ENCODE data around the gene USP49. TPM values are rescaled to one million over a fixed set of nuclear protein-coding genes. Genes with fewer than 3 reads are reported as not detected.

Gene USP49
- total RNA-seq, 1 experiment from 2014 or later, result 7.0 TPM

DNA sequence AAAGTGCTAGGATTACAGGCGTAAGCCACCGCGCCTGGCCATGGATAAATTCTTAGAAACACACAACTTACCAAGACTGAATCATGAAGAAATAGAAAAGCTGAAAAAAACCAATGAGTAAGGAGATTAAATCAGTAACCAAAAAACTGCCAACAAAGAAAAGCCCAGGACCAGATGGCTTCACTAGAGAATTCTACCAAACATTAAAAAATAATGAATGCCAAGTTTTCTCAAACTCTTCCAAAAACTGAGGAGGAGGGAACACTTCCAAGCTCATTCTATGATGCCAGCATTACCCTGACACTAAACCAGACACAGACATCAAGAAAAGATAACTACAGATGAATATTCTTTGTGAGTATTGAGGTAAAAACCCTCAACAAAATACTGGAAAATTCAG is 44.3 kb downstream of the USP49 start:
- Mint-ChIP-seq H3K4me3 (ENCODE audit: low read depth, unreplicated experiment) (no peak overlapping the region), H3K4me1 (ENCODE audit: low read depth, unreplicated experiment) (peaks cover 14% of the 10 kb centered on the region), H3K9me3 (ENCODE audit: low read depth, unreplicated experiment) (no peaks in the 10 kb centered on the region), H3K27me3 (ENCODE audit: unreplicated experiment) (no peaks in the 10 kb centered on the region), H3K36me3 (ENCODE audit: insufficient read depth, unreplicated experiment) (no peaks in the 10 kb centered on the region), H3K27ac (ENCODE audit: unreplicated experiment) (no peak overlapping the region)
- TF ChIP-seq, protein P1, sequence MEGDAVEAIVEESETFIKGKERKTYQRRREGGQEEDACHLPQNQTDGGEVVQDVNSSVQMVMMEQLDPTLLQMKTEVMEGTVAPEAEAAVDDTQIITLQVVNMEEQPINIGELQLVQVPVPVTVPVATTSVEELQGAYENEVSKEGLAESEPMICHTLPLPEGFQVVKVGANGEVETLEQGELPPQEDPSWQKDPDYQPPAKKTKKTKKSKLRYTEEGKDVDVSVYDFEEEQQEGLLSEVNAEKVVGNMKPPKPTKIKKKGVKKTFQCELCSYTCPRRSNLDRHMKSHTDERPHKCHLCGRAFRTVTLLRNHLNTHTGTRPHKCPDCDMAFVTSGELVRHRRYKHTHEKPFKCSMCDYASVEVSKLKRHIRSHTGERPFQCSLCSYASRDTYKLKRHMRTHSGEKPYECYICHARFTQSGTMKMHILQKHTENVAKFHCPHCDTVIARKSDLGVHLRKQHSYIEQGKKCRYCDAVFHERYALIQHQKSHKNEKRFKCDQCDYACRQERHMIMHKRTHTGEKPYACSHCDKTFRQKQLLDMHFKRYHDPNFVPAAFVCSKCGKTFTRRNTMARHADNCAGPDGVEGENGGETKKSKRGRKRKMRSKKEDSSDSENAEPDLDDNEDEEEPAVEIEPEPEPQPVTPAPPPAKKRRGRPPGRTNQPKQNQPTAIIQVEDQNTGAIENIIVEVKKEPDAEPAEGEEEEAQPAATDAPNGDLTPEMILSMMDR (IDR thresholded peaks at IDR 0.05; ENCODE audit: unreplicated experiment), result no peak
- intact Hi-C loops (cut with micrococcal nuclease; ENCODE audit: unreplicated experiment), result no loop called here
- DNase-seq, result no peak
- no TSS peak for BruUV-seq (replicated peaks)
- CTCF ChIA-PET, result no interaction called here

DNA sequence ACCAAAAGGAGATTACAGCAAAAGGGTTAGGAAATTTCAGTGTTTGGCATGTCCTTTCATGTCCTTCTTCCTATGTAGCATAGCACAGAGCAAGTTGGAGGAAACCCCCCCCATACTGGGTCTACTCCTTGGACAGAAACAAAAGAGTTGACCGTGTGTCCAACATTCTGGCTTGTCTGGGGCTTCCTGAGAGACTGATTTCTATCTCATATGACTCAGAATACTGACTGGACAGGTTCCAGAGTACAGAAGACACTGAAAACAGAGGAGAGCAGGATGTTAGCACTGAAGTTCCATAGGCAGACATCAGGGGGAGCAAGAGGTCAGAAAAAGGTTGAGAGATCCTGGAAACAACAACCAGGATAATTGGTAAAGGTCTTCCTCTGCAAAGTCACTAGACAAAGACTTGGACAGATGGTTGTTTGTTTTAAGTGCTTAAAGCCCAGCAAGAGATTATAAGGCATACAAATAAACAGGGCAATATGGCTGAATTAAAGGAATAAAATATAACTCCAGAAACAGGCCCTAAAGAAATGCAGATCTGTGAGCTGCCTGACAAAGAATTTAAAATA is 48.4 kb downstream of the USP49 start:
- DNase-seq, result peak; percentile 88
- CTCF ChIA-PET, result interaction anchor here (1.1 to 1.6 kb wide), 2 partner anchors 90 to 198 kb away, joined by 4 to 10 read pairs; no protein-coding TSS in a partner anchor
- intact Hi-C loops (cut with micrococcal nuclease; ENCODE audit: unreplicated experiment), result loop anchor here (1.0 to 2.0 kb wide), 3 partner anchors 22 to 198 kb away; no protein-coding TSS in a partner anchor
- Mint-ChIP-seq H3K27me3 (ENCODE audit: unreplicated experiment) (no peaks in the 10 kb centered on the region), H3K9me3 (ENCODE audit: low read depth, unreplicated experiment) (no peaks in the 10 kb centered on the region), H3K36me3 (ENCODE audit: insufficient read depth, unreplicated experiment) (no peaks in the 10 kb centered on the region), H3K4me3 (ENCODE audit: low read depth, unreplicated experiment) (no peak overlapping the region), H3K27ac (ENCODE audit: unreplicated experiment) (no peak overlapping the region), H3K4me1 (ENCODE audit: low read depth, unreplicated experiment) (peaks cover 14% of the 10 kb centered on the region)
- BruUV-seq (replicated peaks), result no TSS peak
- TF ChIP-seq, protein P1 (IDR thresholded peaks at IDR 0.05; ENCODE audit: unreplicated experiment), result peak; percentile 80

DNA sequence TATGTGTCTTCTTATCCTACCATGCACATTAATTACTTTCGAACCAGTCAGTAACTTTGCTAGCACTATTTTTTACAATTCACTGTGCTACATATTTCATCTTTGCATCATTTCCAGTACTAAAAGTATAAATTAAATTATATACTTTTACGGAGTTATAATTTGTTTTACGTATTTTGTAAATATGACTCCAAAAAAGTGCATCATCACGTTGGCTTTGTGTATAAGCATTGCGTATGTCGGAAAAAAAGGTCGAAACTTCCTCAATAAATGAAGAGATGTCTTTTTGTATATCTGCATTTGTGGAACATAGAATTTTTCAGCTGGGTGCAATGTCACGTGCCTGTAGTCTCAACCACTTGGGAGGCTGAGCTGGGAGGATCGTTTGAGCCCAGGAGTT is 52.0 kb downstream of the USP49 start:
- Mint-ChIP-seq H3K9me3 (ENCODE audit: low read depth, unreplicated experiment) (no peaks in the 10 kb centered on the region), H3K36me3 (ENCODE audit: insufficient read depth, unreplicated experiment) (no peaks in the 10 kb centered on the region), H3K27ac (ENCODE audit: unreplicated experiment) (no peak overlapping the region), H3K27me3 (ENCODE audit: unreplicated experiment) (no peaks in the 10 kb centered on the region), H3K4me3 (ENCODE audit: low read depth, unreplicated experiment) (no peak overlapping the region), H3K4me1 (ENCODE audit: low read depth, unreplicated experiment) (peaks cover 14% of the 10 kb centered on the region)
- CTCF ChIA-PET, result no interaction called here
- no peak for DNase-seq
- BruUV-seq (replicated peaks), result no TSS peak
- TF ChIP-seq, protein P1 (IDR thresholded peaks at IDR 0.05; ENCODE audit: unreplicated experiment), result no peak
- intact Hi-C loops (cut with micrococcal nuclease; ENCODE audit: unreplicated experiment), result no loop called here

DNA sequence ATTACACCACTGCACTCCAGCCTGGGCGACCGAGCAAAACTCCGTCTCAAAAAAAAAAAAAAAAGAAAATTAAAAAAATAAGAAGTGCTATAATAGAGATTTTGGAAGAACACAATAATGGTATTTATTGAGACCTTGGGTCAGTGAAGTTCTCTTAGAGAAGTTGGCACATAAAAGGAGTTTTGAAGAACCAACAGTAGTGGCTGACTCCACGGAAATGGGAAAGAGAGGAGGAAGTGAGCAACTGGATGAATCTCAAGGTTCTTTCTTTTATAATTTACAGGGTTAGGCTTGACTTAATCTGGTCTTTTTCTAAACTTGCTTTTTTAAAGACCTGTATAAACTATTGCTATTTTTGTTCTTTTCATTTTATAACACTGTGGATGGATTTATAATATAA is 54.8 kb downstream of the USP49 start:
- intact Hi-C loops (cut with micrococcal nuclease; ENCODE audit: unreplicated experiment), result no loop called here
- Mint-ChIP-seq H3K27me3 (ENCODE audit: unreplicated experiment) (no peaks in the 10 kb centered on the region), H3K4me1 (ENCODE audit: low read depth, unreplicated experiment) (no peaks in the 10 kb centered on the region), H3K4me3 (ENCODE audit: low read depth, unreplicated experiment) (no peak overlapping the region), H3K27ac (ENCODE audit: unreplicated experiment) (no peak overlapping the region), H3K9me3 (ENCODE audit: low read depth, unreplicated experiment) (no peaks in the 10 kb centered on the region), H3K36me3 (ENCODE audit: insufficient read depth, unreplicated experiment) (no peaks in the 10 kb centered on the region)
- no TSS peak for BruUV-seq (replicated peaks)
- DNase-seq, result no peak
- CTCF ChIA-PET, result no interaction called here
- TF ChIP-seq, protein P1 (IDR thresholded peaks at IDR 0.05; ENCODE audit: unreplicated experiment), result no peak

Data from Calu3 (cell line).